HG03280 (cell line): ENCODE results near the gene MAMDC4.
A peak's percentile ranks its signal among the peaks of the same experiment; 100 is the strongest.

Experiments
- ATAC-seq: cut with Tn5 transposase; IDR thresholded peaks from one replicate; pipeline ENCODE4 v1.9.1; 2021; ENCODE audit warnings: mild to moderate bottlenecking, moderate library complexity; ENCODE audit not compliant: unreplicated experiment

MAMDC4 gene

GRCh38 chr9:136886610-136887597 lies 34.8 kb downstream of the MAMDC4 start:
- ATAC-seq = peak; percentile 31

GRCh38 chr9:136888454-136888853 lies 36.3 kb downstream of the MAMDC4 start:
- no peak for ATAC-seq

GRCh38 chr9:136889858-136890257 lies 37.7 kb downstream of the MAMDC4 start:
- ATAC-seq = no peak

DNA sequence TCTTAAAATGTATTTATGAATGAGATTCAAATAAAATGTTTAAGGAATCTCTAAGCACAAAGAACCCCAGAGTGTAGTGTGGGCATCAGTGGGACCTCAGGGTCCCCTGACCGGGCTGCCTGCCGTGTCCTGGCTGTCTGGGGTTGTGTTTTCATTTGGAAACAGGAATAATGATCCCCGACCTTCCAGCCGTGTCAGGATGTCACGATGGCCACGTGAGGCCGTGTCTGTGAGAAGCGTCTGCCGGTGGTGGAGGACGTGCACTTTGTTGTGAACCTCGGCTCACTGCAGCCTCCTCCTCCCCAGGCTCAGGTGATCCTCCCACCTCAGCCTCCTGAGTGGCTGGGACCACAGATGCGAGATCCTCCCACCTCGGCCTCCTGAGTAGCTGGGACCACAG lies 38.5 kb downstream of the MAMDC4 start:
- ATAC-seq = no peak

DNA sequence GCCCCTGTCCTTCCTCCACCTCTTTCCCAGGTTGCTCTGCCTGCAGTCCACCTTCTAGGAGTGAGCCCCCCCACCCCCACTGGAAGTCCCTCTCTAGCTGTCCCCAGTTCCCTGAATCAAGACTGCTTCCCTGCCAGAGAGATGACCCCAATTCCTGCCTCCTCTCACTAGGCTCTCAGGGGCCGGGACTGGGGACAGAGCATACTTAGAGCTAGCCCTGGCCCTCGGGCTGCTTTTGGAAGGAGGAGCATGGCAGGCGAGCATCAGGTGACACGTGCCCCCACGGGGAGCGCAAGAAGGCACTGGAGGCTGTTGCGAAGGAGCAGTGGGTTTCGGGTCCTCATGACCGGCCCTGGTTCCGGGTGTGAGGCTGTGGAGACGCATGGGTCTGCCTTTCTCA lies 43.9 kb downstream of the MAMDC4 start:
- no peak for ATAC-seq

DNA sequence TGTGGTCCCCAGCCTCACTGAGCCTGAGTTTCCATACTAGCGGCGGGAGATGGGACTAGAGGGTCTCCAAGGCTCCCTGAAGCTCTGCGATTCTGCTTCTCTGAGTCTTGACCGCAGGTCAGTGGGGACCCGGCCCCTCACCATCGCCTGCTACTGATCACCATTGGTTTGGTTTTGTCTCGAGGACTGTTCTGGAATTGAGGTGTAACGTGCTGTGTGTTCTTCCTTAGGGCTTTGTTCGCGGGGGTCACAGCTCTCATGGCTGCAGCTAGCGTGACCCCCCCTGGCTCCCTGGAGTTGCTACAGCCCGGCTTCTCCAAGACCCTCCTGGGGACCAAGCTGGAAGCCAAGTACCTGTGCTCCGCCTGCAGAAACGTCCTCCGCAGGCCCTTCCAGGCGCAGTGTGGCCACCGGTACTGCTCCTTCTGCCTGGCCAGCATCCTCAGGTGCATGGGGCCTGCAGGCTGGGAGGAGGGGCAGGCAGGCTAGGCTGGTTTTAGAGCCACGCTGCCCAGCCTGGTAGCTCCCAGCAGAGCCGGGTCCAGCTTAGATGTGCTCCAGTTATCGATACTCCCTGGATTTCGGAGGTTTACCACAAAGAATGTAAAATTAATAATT lies 46.4 kb downstream of the MAMDC4 start:
- ATAC-seq = no peak

GRCh38 chr9:136899196-136899595 lies 47.0 kb downstream of the MAMDC4 start:
- ATAC-seq = peak; percentile 53

GRCh38 chr9:136900556-136900955 lies 48.4 kb downstream of the MAMDC4 start:
- ATAC-seq = no peak

DNA sequence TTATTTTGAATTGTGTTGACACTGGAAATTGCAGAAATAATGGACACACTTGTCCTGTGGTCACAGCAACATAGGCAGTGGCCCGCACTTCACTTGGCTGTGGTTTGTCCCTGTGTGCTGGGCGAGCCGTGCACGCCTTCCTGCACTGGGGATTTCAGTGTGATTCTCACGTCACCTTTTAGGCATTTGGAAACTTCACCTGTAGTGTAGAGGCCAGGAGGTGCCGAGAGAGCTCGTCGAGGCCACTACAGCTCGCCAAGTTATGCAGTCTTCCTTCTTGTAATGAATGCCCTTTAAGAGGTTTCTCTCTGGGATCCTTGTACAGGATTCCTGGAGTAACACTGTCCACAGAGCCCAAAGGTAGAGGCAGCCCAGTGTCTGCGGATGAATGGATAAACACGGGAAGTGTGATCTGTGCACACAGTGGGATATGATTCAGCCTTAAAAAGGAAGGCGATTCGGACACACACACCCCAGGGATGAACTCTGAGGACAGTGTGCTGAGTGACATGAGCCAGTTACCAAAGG lies 48.9 kb downstream of the MAMDC4 start:
- no peak for ATAC-seq

GRCh38 chr9:136901516-136902258 lies 49.5 kb downstream of the MAMDC4 start:
- peak; percentile 53 for ATAC-seq

- ATAC-seq = peak; percentile 38
Measured at GRCh38 chr9:136902259-136902821, 50.2 kb downstream of the MAMDC4 start.

DNA sequence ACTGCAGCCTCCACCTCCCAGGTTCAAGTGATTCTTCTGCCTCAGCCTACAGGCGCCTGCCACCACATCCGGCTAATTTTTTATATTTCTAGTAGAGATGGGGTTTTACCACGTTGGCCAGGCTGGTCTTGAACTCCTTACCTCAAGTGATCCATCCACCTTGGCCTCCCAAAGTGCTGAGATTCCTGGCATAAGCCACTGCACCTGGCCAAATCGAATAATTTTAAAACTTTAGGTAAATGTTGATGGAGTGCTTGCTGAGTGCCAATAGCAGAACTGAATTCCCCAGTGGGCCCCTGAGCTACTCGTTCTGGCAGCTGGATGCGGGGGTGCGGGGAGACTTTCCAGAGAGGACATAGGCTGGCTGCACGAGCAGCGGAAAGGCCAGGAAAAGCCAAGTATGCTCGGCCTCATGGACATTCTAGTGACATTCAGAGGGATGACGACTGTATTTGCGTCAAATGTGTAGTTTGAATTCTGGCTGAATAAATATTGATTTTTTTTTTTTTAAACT lies 51.0 kb downstream of the MAMDC4 start:
- no peak for ATAC-seq

GRCh38 chr9:136906266-136906665 lies 54.1 kb downstream of the MAMDC4 start:
- ATAC-seq = no peak

- no peak for ATAC-seq
Measured at GRCh38 chr9:136907011-136907914, 55.1 kb downstream of the MAMDC4 start.
